HPDE6-E6E7 (cell line): ENCODE results near the gene PIP5K1C.
"Not testable (repeated sequence)": the region's sequence is repeated elsewhere in the genome, so short reads cannot be mapped to it uniquely, and the experiment has no call there.

Source experiments
- DNase-seq: peaks from one replicate; pipeline ENCODE4 v3.0.0; 2011; ENCODE audit warnings: missing footprints; ENCODE audit errors: extremely low spot score

Gene PIP5K1C

DNA sequence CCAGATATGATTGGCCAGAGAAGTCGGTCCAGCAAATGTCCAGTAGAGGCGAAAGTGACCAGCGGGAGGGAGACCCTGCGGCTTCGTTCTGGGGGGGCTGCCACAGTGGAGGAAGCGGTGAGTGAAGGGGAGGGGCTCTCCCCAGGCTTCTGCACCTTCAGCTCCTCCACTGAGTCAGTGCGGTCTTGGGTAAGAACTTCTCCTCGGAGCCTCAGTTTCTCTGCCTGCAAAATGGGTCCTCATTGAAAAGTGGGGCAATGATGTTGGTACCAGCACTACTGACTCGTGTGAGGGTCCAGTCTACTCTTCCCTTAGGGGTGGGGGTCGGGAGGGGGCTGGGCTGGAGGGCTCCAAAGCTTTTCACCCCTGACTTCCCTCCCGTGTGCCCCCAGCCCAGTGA, 110.8 kb downstream of the PIP5K1C start:
- no peak for DNase-seq

DNA sequence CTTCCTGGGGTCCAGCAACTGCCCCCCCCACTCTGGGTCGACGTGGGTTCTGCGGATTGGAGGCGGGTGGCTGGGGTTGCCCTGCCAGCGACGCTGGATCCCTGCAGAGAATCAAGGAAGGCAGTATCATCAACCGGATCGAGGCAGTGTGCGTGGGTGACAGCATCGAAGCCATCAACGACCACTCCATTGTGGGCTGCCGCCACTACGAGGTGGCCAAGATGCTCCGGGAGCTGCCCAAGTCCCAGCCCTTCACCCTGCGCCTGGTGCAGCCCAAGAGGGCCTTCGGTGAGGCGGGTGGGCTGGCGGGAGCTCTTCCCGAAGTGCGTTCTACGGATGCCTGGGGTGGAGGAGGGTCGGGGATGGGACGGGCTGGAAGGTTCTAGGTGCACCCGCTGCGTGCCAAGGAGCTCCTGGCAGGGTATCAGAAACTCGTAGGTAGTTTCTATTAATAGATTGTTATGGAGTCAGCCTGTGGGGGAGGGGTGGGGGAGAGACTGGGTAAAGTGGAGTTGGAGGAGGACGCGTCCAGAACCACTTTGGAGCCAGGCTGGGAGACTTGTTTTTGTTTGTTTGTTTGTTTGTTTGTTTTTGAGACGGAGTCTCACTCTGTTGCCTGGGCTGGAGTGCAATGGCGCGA, 113.4 kb downstream of the PIP5K1C start:
- no peak for DNase-seq

DNA sequence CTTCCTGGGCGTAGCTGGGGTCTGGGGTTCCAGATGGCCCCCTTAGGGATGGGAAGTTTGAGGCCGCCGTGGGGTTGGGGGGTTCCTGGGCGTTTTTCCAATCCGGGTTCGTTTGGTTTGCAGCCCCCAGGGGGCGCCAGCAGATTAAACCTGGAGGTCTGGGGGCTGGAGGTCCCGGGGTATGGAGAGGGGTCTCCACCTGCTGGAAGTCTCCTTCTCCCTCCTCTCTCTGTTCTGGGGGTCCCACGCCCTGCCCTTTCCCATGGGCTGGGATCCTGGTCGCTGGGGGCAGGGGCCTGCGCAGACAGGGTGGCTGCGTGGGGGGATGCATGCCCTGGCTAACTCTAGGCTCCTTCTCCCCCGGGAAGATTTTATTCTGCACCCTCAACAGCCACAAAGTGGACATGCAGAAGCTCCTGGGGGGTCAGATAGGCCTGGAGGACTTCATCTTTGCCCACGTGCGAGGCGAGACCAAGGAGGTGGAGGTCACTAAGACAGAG, 114.1 kb downstream of the PIP5K1C start:
- DNase-seq = no peak

DNA sequence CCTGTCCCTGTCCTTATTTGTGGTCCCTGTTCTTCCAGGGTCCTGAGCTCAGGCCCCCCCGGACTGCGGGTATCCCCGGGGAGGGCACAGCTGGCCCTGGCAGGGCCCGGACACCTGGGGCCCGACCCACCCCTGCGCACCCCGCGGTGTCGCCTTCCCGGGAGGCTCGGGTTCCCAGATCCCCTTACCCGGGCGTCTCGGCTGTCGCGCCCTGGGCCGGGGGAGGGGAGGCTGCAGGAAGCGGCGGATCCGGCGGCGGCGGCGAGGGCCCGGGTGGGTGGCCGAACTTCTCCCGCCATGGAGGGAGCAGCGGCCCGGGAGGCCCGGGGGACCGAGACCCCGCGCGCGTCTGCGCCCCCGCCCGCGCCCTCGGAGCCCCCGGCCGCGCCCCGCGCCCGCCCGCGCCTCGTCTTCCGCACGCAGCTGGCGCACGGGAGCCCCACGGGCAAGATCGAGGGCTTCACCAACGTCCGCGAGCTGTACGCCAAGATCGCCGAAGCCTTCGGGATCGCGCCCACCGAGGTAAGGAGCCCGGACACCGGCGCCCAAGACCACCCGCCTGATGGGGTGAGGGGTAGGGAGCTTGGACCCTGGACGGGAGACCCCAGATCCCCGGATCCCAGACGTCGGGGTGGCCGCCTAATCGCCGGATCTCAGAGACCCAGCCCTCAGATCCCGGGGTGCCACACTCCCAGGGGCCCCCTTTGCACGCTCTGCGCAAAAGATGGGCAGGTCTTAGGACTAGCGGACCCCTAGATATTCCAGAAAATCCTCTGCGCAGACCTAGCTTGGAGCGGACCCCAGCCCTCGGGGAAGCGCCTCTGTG, 114.8 kb downstream of the PIP5K1C start, which contains the start of gene GIPC3:
Gene GIPC3 (plus strand): TSS at position 178 of the 826 bp plus-strand sequence. CDS start 120 bp downstream, at position 298.
- no peak for DNase-seq

DNA sequence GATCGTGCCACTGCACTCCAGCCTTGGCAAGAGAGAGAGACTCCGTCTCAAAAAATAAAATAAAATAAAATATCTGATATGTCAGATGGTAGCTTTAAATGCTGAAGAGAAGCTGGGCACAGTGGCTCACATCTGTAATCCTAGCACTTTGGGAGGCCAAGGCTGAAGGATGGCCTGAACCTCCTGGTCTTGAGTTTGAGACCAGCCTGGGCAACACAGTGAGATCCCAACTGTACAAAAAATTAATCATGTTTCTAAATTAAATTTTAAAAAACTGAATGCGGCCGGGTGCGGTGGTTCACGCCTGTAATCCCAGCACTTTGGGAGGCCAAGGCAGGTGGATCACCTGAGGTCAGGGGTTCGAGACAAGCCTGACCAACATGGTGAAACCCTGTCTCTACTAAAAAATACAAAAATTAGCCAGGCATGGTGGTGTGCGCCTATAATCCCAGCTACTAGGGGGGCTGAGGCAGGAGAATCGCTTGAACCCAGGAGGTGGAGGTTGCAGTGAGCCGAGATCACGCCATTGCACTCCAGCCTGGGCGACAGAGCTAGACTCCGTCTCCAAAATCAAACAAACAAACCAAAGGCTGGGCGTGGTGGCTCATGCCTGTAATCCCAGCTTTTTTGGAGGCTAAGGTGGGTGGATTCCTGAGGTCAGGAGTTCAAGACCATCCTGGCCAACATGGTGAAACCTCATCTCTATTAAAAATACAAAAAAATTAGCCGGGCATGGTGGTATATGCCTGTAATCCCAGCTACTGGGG, 116.0 kb downstream of the PIP5K1C start:
- not testable (repeated sequence) for DNase-seq

DNA sequence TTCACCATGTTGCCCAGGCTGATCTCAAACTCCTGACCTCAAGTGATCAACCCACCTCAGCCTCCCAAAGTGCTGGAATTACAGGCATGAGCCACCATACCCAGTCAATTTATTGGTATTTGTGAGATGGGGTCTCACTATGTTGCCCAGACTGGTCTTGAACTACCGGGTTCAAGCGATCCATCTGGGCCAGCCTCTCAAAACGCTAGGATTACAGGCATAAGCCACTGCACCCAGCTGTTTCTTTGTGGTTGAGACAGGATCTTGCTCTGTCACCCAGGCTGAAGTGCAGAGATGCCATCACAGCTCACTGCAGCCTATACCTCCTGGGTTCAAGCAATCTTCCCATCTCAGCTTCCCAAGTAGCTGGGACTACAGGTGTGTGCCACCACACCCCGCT, 118.5 kb downstream of the PIP5K1C start:
- not testable (repeated sequence) for DNase-seq
